Omental fat pad (tissue), 4 donors: ENCODE data around the gene AWAT2. TPM values are rescaled to one million over a fixed set of nuclear protein-coding genes. Genes with fewer than 3 reads are reported as not detected.
"Not testable (repeated sequence)": the region's sequence is repeated elsewhere in the genome, so short reads cannot be mapped to it uniquely, and the experiment has no call there.

ENCODE experiments used
- ATAC-seq: fragments of 150-250 bp; one replicate; pipeline ENCODE4 v1.9.1; 2016; ENCODE audit warnings: mild to moderate bottlenecking, moderate library complexity; ENCODE audit not compliant: low FRiP score
- DNase-seq: peaks from one replicate; pipeline ENCODE4 v3.0.0-alpha.2; 2019; ENCODE audit warnings: low spot score
- small RNA-seq: library from RNA; depleted of rRNA; stranded (forward); fragments of <200 nt; gene quantifications from one replicate; pipeline ENCODE3, GENCODE V24; 2016
- total RNA-seq, 4 donors: library from RNA; depleted of rRNA; stranded (reverse); fragments of >200 nt; gene quantifications; one replicate each; pipeline ENCODE4 v1.1.0, GENCODE V29; 2016
- TF ChIP-seq, protein P1 (sequence below), 3 donors: fragments of 450-650 bp; IDR thresholded peaks; one replicate each; pipeline ENCODE4 v1.5.1; 2016 to 2017; ENCODE audit warnings: antibody characterized with exemption in 3 of 3, mild to moderate bottlenecking in 3 of 3, moderate library complexity in 2 of 3

Gene AWAT2
- total RNA-seq, 4 donors from 2014 or later: not detected

DNA sequence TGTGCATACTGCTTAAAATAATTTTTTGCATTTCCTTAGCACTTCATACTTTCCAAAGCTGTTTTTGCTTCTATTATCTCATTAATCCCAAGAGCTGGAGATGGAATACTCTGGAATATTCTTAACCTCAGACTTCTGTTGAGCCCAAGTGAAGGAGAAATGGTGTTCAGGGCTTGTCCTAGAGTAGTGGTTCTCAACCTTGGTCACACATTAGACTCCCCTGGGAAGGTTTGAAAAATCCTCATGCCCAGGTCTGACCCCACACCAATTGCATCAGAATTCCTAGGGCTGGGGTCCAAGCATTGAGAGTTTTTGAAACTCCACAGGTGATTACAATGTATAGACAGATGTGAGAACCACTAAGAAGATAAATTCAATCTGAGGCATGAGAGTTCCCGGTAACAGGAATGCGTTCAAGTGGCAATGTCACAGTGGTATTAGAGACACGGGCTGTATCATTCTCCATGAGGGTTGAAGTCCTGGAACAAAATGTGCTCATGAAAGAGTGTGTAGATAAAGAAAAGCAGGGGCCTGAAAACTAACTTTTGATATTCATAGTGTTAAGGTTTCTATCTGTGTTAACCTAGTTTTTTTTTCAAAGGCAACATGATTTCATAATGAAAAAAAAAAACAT, 47.9 kb downstream of the AWAT2 start:
- no peak for DNase-seq
- TF ChIP-seq, protein P1, sequence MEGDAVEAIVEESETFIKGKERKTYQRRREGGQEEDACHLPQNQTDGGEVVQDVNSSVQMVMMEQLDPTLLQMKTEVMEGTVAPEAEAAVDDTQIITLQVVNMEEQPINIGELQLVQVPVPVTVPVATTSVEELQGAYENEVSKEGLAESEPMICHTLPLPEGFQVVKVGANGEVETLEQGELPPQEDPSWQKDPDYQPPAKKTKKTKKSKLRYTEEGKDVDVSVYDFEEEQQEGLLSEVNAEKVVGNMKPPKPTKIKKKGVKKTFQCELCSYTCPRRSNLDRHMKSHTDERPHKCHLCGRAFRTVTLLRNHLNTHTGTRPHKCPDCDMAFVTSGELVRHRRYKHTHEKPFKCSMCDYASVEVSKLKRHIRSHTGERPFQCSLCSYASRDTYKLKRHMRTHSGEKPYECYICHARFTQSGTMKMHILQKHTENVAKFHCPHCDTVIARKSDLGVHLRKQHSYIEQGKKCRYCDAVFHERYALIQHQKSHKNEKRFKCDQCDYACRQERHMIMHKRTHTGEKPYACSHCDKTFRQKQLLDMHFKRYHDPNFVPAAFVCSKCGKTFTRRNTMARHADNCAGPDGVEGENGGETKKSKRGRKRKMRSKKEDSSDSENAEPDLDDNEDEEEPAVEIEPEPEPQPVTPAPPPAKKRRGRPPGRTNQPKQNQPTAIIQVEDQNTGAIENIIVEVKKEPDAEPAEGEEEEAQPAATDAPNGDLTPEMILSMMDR (IDR thresholded peaks at IDR 0.05): no peak
- ATAC-seq: no peak

DNA sequence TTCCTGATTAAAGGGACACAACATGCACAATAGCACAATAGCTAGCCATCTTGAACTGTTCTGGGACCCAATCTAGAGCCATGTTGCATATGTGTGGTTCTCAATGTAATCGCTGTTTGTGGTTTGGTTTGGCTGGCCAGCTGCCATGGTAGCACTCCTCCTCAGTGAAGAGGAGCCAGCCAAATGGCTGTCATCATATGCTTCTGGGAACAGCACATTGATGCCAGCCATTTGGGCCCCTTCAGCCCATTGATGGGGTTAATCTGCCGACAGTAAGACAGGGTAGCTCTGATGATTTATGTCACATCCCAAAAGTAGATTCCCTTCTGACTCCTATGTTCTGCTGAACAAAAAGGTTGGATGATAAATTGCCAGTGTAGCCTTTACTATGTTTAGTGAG, 48.5 kb downstream of the AWAT2 start:
- ATAC-seq (no peak), DNase-seq (no peak)
- TF ChIP-seq, protein P1 (IDR thresholded peaks at IDR 0.05): no peak

DNA sequence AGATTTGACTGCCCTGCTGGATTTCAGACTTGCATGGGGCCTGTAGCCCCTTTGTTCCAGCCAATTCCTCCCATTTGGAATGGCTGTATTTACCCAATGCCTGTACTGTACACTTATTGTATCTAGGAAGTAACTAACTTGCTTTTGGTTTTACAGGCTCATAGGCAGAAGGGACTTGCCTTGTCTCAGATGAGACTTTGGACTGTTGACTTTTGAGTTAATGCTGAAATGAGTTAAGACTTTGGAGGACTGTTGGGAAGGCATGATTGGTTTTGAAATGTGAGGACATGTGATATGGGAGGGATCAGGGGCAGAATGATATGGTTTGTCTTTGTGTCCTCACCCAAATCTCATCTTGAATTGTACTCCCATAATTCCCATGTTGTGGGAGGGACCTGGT, 51.4 kb downstream of the AWAT2 start:
- not testable (repeated sequence) for DNase-seq, ATAC-seq

DNA sequence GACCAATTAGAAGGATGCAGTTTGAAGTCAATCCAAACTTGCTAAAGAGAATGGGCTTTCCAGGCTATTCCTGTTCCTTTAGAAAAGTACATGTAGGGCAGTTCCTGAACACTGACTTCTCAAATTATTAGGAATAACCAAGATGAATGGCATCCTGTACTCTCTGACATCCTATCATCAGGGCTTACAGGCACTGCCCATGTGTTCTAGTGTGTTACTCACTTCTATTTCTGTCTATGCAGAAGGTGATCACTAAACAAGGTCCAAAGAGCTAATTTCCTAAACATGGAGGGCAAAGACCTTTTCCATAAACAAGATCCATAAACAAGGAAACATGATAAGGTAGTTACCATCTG, 53.6 kb downstream of the AWAT2 start:
- ATAC-seq (no peak), DNase-seq (no peak)
- TF ChIP-seq, protein P1 (IDR thresholded peaks at IDR 0.05): no peak

DNA sequence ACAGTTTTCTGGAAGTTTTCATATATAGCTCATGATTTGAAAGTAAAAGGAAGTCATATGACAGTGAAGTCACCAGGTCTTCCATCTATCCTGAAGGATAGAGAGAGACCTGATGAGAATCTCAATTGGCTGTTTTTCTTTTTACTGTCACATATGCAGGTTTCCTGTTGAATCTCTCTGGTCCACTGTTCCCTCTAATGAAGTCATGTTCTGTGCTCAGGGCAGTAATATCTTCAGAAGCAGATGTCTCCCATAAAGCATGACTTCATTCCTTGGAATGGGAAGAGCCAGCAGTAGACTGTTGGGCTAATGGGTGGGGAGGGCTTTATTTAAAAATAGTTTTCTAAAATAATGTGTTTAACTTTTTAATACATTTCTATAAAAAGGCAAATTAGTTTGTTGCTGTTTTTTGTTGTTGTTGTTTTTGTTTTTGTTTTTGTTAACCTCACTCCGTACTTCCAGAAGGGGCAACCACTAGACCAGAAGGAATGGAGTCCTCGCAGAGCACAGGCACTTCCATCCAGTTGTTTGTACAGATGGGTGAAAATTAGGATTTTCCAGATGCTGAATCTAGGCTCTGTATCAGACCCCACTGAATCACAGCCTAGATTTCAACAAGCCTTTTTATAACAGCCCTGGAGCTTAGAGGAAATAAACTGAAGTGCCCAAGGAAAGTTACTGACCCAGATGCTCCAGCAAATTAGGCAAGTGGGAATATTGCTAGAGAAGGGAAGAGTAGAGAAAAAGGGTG, 54.2 kb downstream of the AWAT2 start:
- TF ChIP-seq, protein P1 (IDR thresholded peaks at IDR 0.05): no peak
- no peak for DNase-seq
- ATAC-seq: no peak

DNA sequence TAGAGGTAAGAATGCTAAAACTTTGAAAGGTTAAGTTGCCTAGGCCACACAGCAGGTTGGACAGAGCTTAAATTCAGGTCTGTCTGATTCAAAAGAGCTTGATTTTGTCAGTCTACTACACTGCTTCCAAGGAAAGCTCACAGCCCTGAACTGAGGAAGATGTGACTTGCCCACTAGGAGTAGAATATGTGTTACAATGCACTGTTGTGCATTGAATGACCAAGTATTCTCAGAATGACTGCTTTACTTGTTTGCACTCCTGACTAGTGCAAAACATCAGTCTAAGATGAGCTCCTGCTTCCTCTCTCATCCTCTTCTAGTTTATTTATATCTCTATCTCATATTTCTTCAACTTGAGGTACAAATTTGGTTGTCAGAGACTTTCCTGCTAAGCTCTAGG, 56.2 kb downstream of the AWAT2 start:
- TF ChIP-seq, protein P1 (IDR thresholded peaks at IDR 0.05): no peak

DNA sequence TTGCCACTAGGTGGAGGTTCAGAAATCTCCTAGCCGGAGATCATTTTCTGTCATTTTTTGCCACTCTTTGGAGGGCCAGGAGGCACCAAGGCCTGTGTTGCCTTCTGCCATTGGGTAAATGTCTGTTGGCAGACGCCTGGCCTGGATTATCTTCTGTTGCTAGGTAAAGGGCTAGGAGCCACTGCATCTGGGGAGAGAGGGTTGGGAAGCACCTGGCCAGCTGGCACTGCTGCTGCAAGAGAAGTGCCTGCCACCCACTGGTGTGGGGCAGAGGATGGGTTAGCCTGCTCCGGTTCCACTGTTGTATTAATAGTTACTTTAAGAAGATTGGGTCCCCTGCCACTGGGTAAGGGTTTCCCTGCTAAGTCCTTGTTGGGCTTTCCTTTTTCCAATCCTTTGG, 58.1 kb downstream of the AWAT2 start:
- ATAC-seq: no peak
- TF ChIP-seq, protein P1 (IDR thresholded peaks at IDR 0.05): no peak
- no peak for DNase-seq

More for the DNA sequence above, 56.2 kb downstream of the AWAT2 start:
- DNase-seq: no peak
- ATAC-seq: no peak

Small RNAs within 50 kb of the gene (small RNA-seq; reads per million reads assigned to genes)
- 0.52 reads per million for gene MIR676

Other genes starting within 250 kb of the AWAT2 start
- gene OTUD6A, start 12.5 kb upstream of the AWAT2 start, total RNA-seq: not detected
- 10 to 100 TPM; 43.1 to 63.7 (median 54.4) TPM for gene IGBP1, start 83.5 kb upstream of the AWAT2 start, total RNA-seq
- not detected for gene DGAT2L6, start 127.5 kb upstream of the AWAT2 start, total RNA-seq
- gene AWAT1, start 184.7 kb upstream of the AWAT2 start, total RNA-seq: not detected
- under 1 TPM in 2 of 4 donors, not detected in 2; 0.28 to 0.79 TPM for gene P2RY4, start 210.3 kb upstream of the AWAT2 start, total RNA-seq
- not detected for gene ARR3, start 218.4 kb upstream of the AWAT2 start, total RNA-seq
- not detected for gene RAB41, start 232.2 kb upstream of the AWAT2 start, total RNA-seq
- 10 to 100 TPM; 20.7 to 31.7 (median 28.3) TPM for gene PDZD11, start 240.0 kb upstream of the AWAT2 start, total RNA-seq
- 1 to 10 TPM in 1 of 4 donors, under 1 TPM in 2, not detected in 1; 0.09 to 1.2 (median 0.32) TPM for gene KIF4A, start 240.2 kb upstream of the AWAT2 start, total RNA-seq